IPS DF 6.9 (cell line): ENCODE data around the gene NSMF.
"Not testable (repeated sequence)": the region's sequence is repeated elsewhere in the genome, so short reads cannot be mapped to it uniquely, and the experiment has no call there.

Source experiments
- DNase-seq: peaks from one replicate; pipeline ENCODE4 v3.0.0-alpha.2; 2013; ENCODE audit warnings: low read depth, low spot score
- H3K27ac ChIP-seq: one replicate; pipeline ENCODE4 v1.5.1; 2013; ENCODE audit warnings: low read length, control low read depth
- H3K27me3 ChIP-seq: 2 replicates; pipeline ENCODE4 v1.6.1; 2013; ENCODE audit warnings: mild to moderate bottlenecking, low read length; ENCODE audit not compliant: control insufficient read depth, insufficient read depth
- H3K36me3 ChIP-seq: 2 replicates; pipeline ENCODE4 v1.6.1; 2013; ENCODE audit warnings: low read length; ENCODE audit not compliant: control insufficient read depth, insufficient read depth
- H3K4me1 ChIP-seq: 2 replicates; pipeline ENCODE4 v1.6.1; 2013; ENCODE audit warnings: low read length; ENCODE audit not compliant: control insufficient read depth, insufficient read depth
- H3K4me3 ChIP-seq: 2 replicates; pipeline ENCODE4 v1.5.1; 2013; ENCODE audit warnings: mild to moderate bottlenecking, low read length
- H3K9me3 ChIP-seq: 2 replicates; pipeline ENCODE4 v1.6.1; 2013; ENCODE audit warnings: low read length, inconsistent platforms; ENCODE audit not compliant: control insufficient read depth, insufficient read depth
- WGBS: extraction: QIAGEN DNeasy Blood & Tissue Kit; methylation state at CpG from one replicate; pipeline ENCODE4 v1.1.7; 2013; ENCODE audit warnings: mixed read lengths, missing lambda C conversion rate; ENCODE audit not compliant: insufficient read length, insufficient coverage; 5-methylcytosine and 5-hydroxymethylcytosine counted together

Gene NSMF

DNA sequence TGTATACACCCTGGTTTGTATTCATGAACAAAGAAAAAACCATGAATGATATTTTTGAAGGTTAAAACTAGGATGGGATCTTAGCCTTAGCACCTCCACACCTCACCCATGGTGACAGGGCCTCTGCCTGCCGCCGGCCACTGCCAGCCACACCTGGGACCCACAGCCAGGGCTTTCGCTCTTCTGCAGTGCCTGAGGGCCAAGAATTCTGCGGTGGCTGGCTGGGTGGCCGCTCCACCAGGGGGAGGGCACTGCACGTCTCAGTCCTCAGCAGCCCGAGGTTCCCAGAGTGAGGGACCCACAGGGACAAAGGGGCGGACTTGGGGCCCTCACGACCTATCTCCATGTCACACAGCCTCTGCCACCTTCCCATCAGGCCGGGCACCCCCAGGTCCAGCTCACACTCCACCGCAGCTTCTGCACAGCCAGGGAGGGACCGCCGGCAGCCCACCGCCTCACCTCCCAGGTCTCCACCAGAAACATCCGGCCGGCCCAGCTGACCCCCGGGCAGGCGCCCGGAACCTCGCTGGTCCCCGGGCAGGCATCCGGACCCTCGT is 43.0 kb downstream of the NSMF start:
- H3K27me3 ChIP-seq = no peaks in the 10 kb centered on the region
- no peak for DNase-seq
- no CpG with 5 or more reads among the region's 23 CpGs for WGBS
- H3K4me3 ChIP-seq = no peak overlapping the region
- no peaks in the 10 kb centered on the region for H3K9me3 ChIP-seq
- H3K27ac ChIP-seq = no peak overlapping the region
- H3K4me1 ChIP-seq = no peaks in the 10 kb centered on the region; the same call in 1 of the 2 replicates
- H3K36me3 ChIP-seq = no peaks in the 10 kb centered on the region; the same call in 1 of the 2 replicates

DNA sequence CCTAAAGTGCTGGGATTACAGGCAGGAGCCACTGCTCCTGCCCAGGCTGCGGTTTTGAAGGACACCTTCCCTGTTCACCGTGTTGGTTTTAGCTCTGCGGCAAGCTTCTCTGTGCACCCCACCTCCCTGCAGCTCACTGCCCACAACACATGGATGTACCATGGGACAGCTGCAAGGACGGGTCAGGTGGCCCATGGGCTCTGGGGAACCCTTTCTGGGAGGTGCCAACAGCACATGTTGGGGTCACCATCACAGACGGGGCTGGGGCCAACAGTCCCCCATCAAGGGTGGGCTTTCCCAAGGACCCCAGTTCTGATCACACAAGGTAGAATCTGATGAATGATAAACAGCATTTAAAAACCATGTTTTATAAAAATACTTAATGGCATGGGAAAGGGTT is 43.7 kb downstream of the NSMF start:
- Histone ChIP-seq H3K4me1 (no peaks in the 10 kb centered on the region; the same call in 1 of the 2 replicates), H3K36me3 (no peaks in the 10 kb centered on the region; the same call in 1 of the 2 replicates), H3K27me3 (no peaks in the 10 kb centered on the region), H3K27ac (no peak overlapping the region), H3K4me3 (no peak overlapping the region), H3K9me3 (no peaks in the 10 kb centered on the region)
- no CpG with 5 or more reads among the region's 5 CpGs for WGBS
- DNase-seq = no peak

DNA sequence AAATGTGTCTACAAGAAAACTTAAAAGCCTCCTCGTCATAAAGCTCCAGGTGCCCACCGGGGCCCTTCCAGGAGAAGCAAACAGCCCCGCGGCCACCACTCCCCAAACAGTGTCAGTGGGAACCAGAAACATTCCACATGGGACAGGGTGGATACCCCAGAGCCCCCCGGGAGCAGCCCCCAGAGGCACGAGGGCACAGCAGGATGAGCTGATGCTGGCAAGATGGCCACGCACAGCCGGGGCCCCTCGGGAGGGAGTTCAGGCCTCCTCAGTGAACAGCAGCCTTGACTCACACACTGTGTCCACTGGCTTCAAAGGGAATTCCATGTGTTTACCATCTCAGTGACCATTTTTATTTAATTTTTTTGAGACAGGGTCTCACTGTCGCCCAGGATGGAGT is 46.7 kb downstream of the NSMF start:
- Histone ChIP-seq H3K4me1 (no peaks in the 10 kb centered on the region; the same call in 1 of the 2 replicates), H3K4me3 (no peak overlapping the region), H3K27me3 (no peaks in the 10 kb centered on the region), H3K9me3 (no peaks in the 10 kb centered on the region), H3K27ac (no peak overlapping the region), H3K36me3 (no peaks in the 10 kb centered on the region; the same call in 1 of the 2 replicates)
- DNase-seq = no peak
- WGBS = no CpG with 5 or more reads among the region's 10 CpGs

DNA sequence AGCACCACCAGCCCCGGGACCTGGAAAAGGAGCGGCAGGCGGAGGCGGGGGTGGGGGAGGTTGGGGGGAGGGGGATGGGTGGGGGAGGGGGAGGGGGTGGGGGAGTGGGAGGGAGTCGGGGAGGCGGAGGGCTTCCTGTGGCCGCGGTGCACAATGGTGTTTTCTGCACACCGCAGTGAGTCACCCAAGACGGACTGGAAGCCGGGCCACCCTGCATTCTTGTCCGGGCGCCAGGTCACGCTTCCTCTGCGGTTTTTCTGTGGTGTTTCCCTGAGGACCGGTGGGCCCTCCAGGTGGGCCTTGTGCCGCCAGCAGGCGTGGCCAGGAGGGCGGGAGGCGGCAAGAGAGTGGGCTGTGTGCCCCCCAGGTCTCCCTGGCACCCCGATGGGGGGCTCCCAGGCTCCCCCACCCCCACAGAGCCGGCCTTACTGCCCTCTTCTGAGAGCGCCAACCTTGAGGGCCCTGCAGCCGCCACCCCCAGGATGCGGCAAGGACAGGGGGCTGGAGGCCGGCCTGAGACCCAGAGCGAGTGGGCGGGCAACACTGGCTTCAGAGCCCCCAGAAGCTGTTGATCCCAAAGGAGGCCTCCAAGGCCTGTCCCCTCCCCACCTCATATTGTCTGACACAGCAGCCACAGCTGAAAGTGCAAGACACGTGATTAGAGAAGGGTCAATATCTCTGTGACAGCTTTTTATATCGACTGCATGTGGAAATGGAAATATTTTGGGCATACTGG is 47.3 kb downstream of the NSMF start:
- no peak for DNase-seq
- no peaks in the 10 kb centered on the region; the same call in 1 of the 2 replicates for H3K4me1 ChIP-seq
- WGBS = no CpG with 5 or more reads among the region's 30 CpGs
- no peak overlapping the region for H3K27ac ChIP-seq
- no peaks in the 10 kb centered on the region for H3K9me3 ChIP-seq
- H3K36me3 ChIP-seq = no peaks in the 10 kb centered on the region; the same call in 1 of the 2 replicates
- H3K27me3 ChIP-seq = no peaks in the 10 kb centered on the region
- H3K4me3 ChIP-seq = no peak overlapping the region

DNA sequence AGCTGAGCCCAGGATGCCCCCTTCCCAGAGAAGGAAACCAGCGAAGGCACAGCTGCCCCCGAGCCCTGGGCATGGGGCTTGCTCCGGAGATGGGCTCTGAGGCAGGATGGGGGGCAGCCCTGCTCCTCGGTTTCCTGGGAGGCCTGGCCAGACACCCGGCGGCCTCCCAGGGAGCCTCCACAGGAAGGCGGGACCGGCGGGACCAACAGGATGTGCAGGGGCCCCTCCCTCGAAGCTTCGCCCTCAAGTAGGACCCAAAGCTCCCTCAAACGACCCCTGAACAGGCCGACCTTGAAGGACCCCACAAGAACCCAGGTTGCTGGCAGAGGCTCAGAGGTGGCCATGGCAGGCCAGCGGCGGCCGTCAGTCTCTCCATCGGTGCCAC is 47.9 kb downstream of the NSMF start:
- Histone ChIP-seq H3K9me3 (no peaks in the 10 kb centered on the region), H3K4me3 (no peak overlapping the region), H3K4me1 (peaks cover 2% of the 10 kb centered on the region), H3K27ac (no peak overlapping the region), H3K27me3 (no peaks in the 10 kb centered on the region), H3K36me3 (no peaks in the 10 kb centered on the region)
- no CpG with 5 or more reads among the region's 17 CpGs for WGBS
- no peak for DNase-seq

DNA sequence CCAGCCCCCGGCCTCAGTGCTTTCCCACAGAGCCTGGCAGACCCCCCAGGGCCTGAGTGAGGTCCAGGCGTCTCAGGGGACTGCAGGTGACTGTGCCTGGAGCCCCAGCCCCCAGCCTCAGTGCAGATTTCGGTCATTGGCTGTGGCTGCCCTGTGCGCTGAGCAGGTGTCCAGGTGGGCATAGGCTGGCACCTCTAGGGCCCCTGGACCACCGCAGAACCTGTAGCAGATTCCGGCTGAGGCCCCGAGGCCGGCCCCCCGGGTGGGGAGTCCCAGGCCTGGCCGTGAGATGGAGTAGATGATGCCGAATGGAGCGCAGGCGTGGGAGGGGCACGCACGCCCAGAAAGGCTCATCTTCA is 48.3 kb downstream of the NSMF start:
- Histone ChIP-seq H3K4me3 (no peak overlapping the region), H3K36me3 (no peaks in the 10 kb centered on the region), H3K4me1 (peaks cover 2% of the 10 kb centered on the region), H3K27ac (no peak overlapping the region), H3K27me3 (no peaks in the 10 kb centered on the region), H3K9me3 (no peaks in the 10 kb centered on the region)
- no CpG with 5 or more reads among the region's 15 CpGs for WGBS
- DNase-seq = no peak

DNA sequence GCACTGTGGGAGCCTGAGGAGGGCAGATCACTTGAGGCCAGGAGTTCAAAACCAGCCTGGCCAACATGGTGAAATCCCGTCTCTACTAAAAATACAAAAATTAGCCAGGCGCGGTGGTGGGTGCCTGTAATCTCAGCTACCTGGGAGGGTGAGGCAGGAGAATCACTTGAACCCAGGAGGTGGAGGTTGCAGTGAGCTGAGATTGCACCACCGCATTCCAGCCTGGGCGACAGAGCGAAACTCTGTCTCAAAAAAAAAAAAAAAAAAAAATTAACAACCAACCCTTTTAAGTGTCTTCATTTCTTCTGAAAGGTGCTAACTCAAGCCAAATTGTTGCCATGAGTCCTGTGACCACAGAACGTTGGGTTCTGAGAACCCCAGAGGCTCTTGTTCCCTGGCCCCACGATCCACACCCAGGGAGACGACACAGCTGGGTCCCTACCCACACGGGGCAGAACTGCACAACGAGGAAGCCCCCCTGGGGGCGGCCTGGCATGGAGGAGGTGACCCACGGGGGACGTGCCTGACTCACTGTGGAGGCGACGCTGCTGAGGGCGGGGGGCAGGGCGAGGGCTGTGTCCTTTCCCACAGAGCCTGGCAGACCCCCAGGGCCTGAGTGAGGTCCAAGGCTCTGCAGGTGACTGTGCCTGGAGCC is 48.8 kb downstream of the NSMF start:
- H3K27ac ChIP-seq, DNase-seq, H3K27me3 ChIP-seq, H3K9me3 ChIP-seq, H3K4me3 ChIP-seq, H3K4me1 ChIP-seq, H3K36me3 ChIP-seq: not testable (repeated sequence)
- no CpG with 5 or more reads among the region's 18 CpGs for WGBS

DNA sequence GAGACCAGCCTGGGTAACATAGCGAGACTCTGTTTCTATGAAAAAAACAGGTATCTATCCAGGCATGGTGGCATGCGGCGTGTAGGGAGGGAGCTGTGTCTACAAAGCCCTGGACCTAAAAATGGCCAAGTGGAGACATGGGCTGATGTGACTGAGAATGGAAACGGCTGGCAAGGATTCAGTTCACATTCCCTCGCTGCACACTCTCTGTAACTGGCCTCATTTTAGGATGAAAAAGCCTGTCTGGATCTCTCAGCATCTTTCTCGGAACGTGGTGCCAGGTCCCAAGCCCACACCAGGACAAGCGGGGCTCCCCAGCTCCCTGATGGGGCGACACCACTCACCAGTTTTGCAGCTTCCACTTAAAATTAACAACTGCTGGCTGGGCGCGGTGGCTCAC is 49.6 kb downstream of the NSMF start:
- no peak for DNase-seq
- no peaks in the 10 kb centered on the region for H3K9me3 ChIP-seq
- no peaks in the 10 kb centered on the region for H3K27me3 ChIP-seq
- no peaks in the 10 kb centered on the region for H3K36me3 ChIP-seq
- no peak overlapping the region for H3K27ac ChIP-seq
- peaks cover 2% of the 10 kb centered on the region for H3K4me1 ChIP-seq
- WGBS = no CpG with 5 or more reads among the region's 11 CpGs
- H3K4me3 ChIP-seq = no peak overlapping the region

DNA sequence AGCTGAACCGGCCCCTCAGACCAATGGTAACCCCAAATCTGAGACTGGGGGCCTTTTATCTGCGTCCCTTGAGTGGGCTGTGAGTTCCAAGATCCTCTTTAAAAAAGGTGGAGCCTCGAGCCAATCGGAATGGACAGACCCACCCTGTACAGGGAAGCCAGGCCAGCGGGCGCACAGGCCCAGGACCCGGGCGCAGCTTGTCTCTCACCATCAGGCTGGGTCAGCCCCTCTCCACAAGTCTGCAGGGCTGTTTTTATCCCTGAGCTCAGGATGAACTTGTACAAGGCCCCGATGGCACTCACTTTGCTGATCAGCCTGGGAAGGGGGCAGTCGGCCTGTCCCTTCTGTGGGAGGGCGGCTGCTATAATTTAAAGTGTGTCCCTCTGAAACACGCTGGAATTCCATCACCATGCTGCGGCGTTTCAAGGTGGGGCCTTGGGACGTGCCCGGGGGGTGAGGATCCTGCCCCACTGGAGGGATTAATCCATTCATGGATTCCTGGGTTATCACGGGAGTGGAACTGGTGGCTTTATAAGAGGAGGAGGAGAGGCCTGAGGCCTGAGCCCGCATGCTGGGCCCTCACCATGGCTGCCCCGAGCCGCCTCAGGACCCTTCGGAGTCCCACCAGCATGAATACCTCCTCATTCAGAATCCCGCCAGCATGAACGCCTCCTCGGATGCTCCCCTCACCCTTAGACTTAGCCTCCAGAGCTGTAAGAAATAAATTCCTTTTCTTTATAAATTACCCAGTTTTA is 50.3 kb downstream of the NSMF start:
- Histone ChIP-seq H3K4me3 (no peak overlapping the region), H3K27me3 (no peaks in the 10 kb centered on the region), H3K27ac (no peak overlapping the region), H3K36me3 (no peaks in the 10 kb centered on the region), H3K4me1 (peaks cover 2% of the 10 kb centered on the region), H3K9me3 (no peaks in the 10 kb centered on the region)
- DNase-seq = no peak
- WGBS = no CpG with 5 or more reads among the region's 24 CpGs

DNA sequence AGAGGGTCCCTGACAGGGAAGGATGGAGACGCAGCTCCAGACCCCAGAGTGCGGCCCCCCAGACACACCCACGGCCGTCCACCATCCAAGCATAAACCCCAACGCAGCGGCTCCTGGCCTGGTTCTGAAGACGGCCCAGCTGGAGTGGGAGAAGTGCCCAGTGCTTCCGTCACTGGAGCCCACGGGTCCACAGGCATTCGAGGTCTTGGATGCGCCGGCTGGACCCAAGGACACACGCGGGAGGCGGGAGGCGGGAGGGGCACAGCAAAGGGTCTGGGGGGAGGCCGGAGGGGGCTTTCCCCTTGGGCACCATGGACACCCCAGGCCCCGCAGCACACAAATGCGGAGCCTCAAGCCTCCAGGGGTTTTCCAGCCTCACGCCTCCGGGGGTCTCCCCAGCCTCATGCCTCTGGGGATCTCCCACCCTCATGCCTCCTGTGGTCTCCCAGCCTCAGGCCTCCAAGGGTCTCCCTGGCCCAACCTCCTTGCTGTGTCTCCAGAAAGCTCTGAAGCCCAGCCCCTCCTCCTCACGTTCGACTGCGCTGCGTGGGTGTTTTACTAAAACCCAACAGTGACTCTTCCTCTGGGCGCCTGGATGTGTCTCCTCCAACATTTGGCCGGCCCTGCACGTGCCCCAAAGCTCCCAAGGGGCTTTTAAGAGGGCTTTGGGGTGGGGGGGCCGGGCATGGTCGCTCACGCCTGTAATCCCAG is 51.4 kb downstream of the NSMF start:
- no peaks in the 10 kb centered on the region for H3K27me3 ChIP-seq
- H3K27ac ChIP-seq = no peak overlapping the region
- H3K9me3 ChIP-seq = no peaks in the 10 kb centered on the region
- DNase-seq = no peak
- H3K36me3 ChIP-seq = no peaks in the 10 kb centered on the region
- peaks cover 2% of the 10 kb centered on the region for H3K4me1 ChIP-seq
- H3K4me3 ChIP-seq = no peak overlapping the region
- WGBS = no CpG with 5 or more reads among the region's 31 CpGs
